ENCODE data around the gene TMEM121.
"Not testable (repeated sequence)": the region's sequence is repeated elsewhere in the genome, so short reads cannot be mapped to it uniquely, and the experiment has no call there.

The TMEM121 gene

GRCh38 chr14:105541218-105541875 lies 15.0 kb downstream of the TMEM121 start:
- no peak for FAIRE-seq

GRCh38 chr14:105545676-105546075 lies 19.3 kb downstream of the TMEM121 start:
- not testable (repeated sequence) for FAIRE-seq; DNase-seq (ENCODE audit: low spot score)

More at GRCh38 chr14:105541218-105541875, 15.0 kb downstream of the TMEM121 start:
- no peak for DNase-seq (ENCODE audit: low spot score)

- not testable (repeated sequence) for FAIRE-seq; DNase-seq (ENCODE audit: low spot score)
Measured at GRCh38 chr14:105546410-105546809, 20.0 kb downstream of the TMEM121 start.

- not testable (repeated sequence) for FAIRE-seq; DNase-seq (ENCODE audit: low spot score)
Measured at GRCh38 chr14:105547072-105547471, 20.7 kb downstream of the TMEM121 start.

- DNase-seq (ENCODE audit: low spot score) (no peak), FAIRE-seq (no peak)
Measured at GRCh38 chr14:105547741-105548169, 21.4 kb downstream of the TMEM121 start.

- FAIRE-seq (no peak), DNase-seq (ENCODE audit: low spot score) (no peak)
Measured at GRCh38 chr14:105549481-105549880, 23.1 kb downstream of the TMEM121 start.

- no peak for FAIRE-seq
Measured at GRCh38 chr14:105554022-105554421, 27.6 kb downstream of the TMEM121 start.

GRCh38 chr14:105554523-105554922 lies 28.1 kb downstream of the TMEM121 start:
- DNase-seq (ENCODE audit: low spot score), result no peak
- no peak for FAIRE-seq

More at GRCh38 chr14:105554022-105554421, 27.6 kb downstream of the TMEM121 start:
- DNase-seq (ENCODE audit: low spot score), result no peak

GRCh38 chr14:105557671-105558070 lies 31.3 kb downstream of the TMEM121 start:
- DNase-seq (ENCODE audit: low spot score); FAIRE-seq: not testable (repeated sequence)

GRCh38 chr14:105558449-105559154 lies 32.2 kb downstream of the TMEM121 start:
- DNase-seq (ENCODE audit: low spot score); FAIRE-seq: not testable (repeated sequence)

- DNase-seq (ENCODE audit: low spot score); FAIRE-seq: not testable (repeated sequence)
Measured at GRCh38 chr14:105559384-105560047, 33.1 kb downstream of the TMEM121 start.

GRCh38 chr14:105560048-105560669 lies 33.8 kb downstream of the TMEM121 start:
- FAIRE-seq; DNase-seq (ENCODE audit: low spot score): not testable (repeated sequence)

GRCh38 chr14:105561345-105561744 lies 35.0 kb downstream of the TMEM121 start:
- FAIRE-seq, result not testable (repeated sequence)

GRCh38 chr14:105562713-105563346 lies 36.4 kb downstream of the TMEM121 start:
- FAIRE-seq, result no peak
- no peak for DNase-seq (ENCODE audit: low spot score)

More at GRCh38 chr14:105561345-105561744, 35.0 kb downstream of the TMEM121 start:
- DNase-seq (ENCODE audit: low spot score), result not testable (repeated sequence)

GRCh38 chr14:105563347-105563737 lies 37.0 kb downstream of the TMEM121 start:
- no peak for DNase-seq (ENCODE audit: low spot score)
- FAIRE-seq, result no peak

- not testable (repeated sequence) for FAIRE-seq; DNase-seq (ENCODE audit: low spot score)
Measured at GRCh38 chr14:105564536-105564935, 38.2 kb downstream of the TMEM121 start.

GRCh38 chr14:105565185-105565919 lies 39.0 kb downstream of the TMEM121 start:
- FAIRE-seq; DNase-seq (ENCODE audit: low spot score): not testable (repeated sequence)

- FAIRE-seq; DNase-seq (ENCODE audit: low spot score): not testable (repeated sequence)
Measured at GRCh38 chr14:105566248-105567163, 40.1 kb downstream of the TMEM121 start.
